Adrenal gland (tissue), 12 donors: ENCODE data around the gene MYH11. TPM values are rescaled to one million over a fixed set of nuclear protein-coding genes. Genes with fewer than 3 reads are reported as not detected.

Experiments used
- DNase-seq, 7 donors: peaks; one replicate each; pipeline ENCODE4 v3.0.0-alpha.2; 2019 to 2020
- H3K27ac ChIP-seq, 5 donors: fragments of 200-600 bp; sonication (generic) in 4 of 5; 1 replicate in 3 of 5; 2 replicates in 2 of 5; pipeline versions ENCODE4 v1.5.1 to v1.8.0; 2016 to 2020; ENCODE audit warnings: mild to moderate bottlenecking in 1 of 5
- H3K27me3 ChIP-seq: fragments of 200-600 bp; 2 replicates; pipeline ENCODE4 v1.8.0; 2021
- H3K36me3 ChIP-seq, 2 donors: fragments of 200-600 bp; replicated peaks in 1 of 2; 1 replicate in 1 of 2; 2 replicates in 1 of 2; pipeline versions ENCODE4 v1.5.1 to v1.8.0; 2018 to 2022
- H3K4me1 ChIP-seq, 2 donors: fragments of 200-600 bp; replicated peaks in 1 of 2; 1 replicate in 1 of 2; 2 replicates in 1 of 2; pipeline versions ENCODE4 v1.5.1 to v1.8.0; 2018 to 2021
- H3K4me3 ChIP-seq, 4 donors: fragments of 200-600 bp; sonication (generic) in 3 of 4; one replicate each; pipeline ENCODE4 v1.5.1; 2016 to 2018
- H3K9me3 ChIP-seq, 3 donors: fragments of 200-600 bp; sonication (generic) in 1 of 3; replicated peaks in 1 of 3; 1 replicate in 2 of 3; 2 replicates in 1 of 3; pipeline versions ENCODE4 v1.5.1 to v1.8.0; 2016 to 2021
- POLR2A ChIP-seq, 2 donors: fragments of 450-650 bp; IDR thresholded peaks; one replicate each; pipeline ENCODE4 v1.6.1; 2017; ENCODE audit warnings: antibody characterized with exemption in 2 of 2, mild to moderate bottlenecking in 2 of 2, moderate library complexity in 1 of 2
- WGBS, 4 donors: extraction: QIAGEN DNeasy Blood & Tissue Kit in 2 of 4; methylation state at CpG; one replicate each; pipeline versions ENCODE4 v1.1.5 to v1.1.7; 2013 to 2017; 5-methylcytosine and 5-hydroxymethylcytosine counted together
- intact Hi-C, 2 donors: fragments of 100-400 bp; cut with DNase I; formaldehyde crosslinking; loops; one replicate each; pipeline versions ENCODE4 v1.14.1 to v1.15.0; 2022 to 2023
- polyA plus RNA-seq, 3 donors: library from polyadenylated mRNA; stranded (reverse); fragments of 200-250 nt in 2 of 3; fragments of 350-450 nt in 1 of 3; fragmentation: Illumina TruSeq in 1 of 3; extraction: RNeasy Lipid Tissue Mini Kit (QIAGEN cat#74804) in 1 of 3; gene quantifications; one replicate each; pipeline ENCODE4 v1.2.3, GENCODE V29; 2013 to 2014
- total RNA-seq, 9 donors: library from RNA; depleted of rRNA in 4 of 9; stranded (reverse); fragments of >200 nt in 4 of 9; fragments of 120-200 nt in 1 of 9; fragmentation: NEBNext Ultra II Directional in 1 of 9; extraction: Animal tissue kit (Norgen Biotek cat#: 25700) in 1 of 9; gene quantifications; one replicate each; pipeline versions ENCODE4 v1.1.0 to v1.2.4, GENCODE V29; 2013 to 2023
- TF ChIP-seq, protein P1 (sequence below), 6 experiments: fragments of 450-650 bp in 4 of 6; fragments of 200-600 bp in 2 of 6; sonication (generic) in 1 of 6; IDR thresholded peaks; 1 replicate in 5 of 6; 2 replicates in 1 of 6; pipeline versions ENCODE4 v1.5.1 to v1.8.0; 2016 to 2021; ENCODE audit warnings: antibody characterized with exemption in 6 of 6, mild to moderate bottlenecking in 2 of 6, moderate library complexity in 1 of 6
- donor health status: healthy with polysubstance abuse.
- donor health status: Bipolar disorder and iron deficiency.
- donor health status: DM: yes; HTN: yes; CAD: no.
- donor health status: DM: no; HTN: no; CAD: no.
- donor health status: DM: no; HTN: no; CAD: no.
- donor health status: DM: yes; HTN: yes; CAD: no.

MYH11 gene
- total and polyA plus RNA-seq, 12 donors: 2.4 to 45.1 (median 16.5) TPM

DNA sequence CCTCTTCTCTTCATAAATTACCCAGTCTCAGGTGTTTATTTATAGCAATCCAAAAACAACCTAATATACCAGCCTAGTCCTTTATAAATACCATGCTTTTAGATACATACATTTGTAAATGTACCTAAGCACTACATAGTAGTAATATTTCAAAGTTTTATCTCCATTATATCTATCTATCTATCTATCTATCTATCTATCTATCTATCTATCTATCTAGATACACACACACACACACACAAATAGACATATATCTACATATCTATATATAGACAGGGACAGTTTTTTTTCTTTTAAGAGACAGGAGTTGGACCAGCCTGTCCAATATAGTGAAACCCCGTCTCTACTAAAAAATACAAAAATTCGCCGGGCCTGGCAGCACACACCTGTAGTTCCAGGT, 25.7 kb upstream of the MYH11 start:
- intact Hi-C loops: loop anchor here in 1 of 2 donors (10.0 kb wide), 1 partner anchor 242 kb away; no protein-coding TSS in a partner anchor
- no peak for TF ChIP-seq POLR2A (IDR thresholded peaks at IDR 0.05)
- TF ChIP-seq, protein P1, sequence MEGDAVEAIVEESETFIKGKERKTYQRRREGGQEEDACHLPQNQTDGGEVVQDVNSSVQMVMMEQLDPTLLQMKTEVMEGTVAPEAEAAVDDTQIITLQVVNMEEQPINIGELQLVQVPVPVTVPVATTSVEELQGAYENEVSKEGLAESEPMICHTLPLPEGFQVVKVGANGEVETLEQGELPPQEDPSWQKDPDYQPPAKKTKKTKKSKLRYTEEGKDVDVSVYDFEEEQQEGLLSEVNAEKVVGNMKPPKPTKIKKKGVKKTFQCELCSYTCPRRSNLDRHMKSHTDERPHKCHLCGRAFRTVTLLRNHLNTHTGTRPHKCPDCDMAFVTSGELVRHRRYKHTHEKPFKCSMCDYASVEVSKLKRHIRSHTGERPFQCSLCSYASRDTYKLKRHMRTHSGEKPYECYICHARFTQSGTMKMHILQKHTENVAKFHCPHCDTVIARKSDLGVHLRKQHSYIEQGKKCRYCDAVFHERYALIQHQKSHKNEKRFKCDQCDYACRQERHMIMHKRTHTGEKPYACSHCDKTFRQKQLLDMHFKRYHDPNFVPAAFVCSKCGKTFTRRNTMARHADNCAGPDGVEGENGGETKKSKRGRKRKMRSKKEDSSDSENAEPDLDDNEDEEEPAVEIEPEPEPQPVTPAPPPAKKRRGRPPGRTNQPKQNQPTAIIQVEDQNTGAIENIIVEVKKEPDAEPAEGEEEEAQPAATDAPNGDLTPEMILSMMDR (IDR thresholded peaks at IDR 0.05): no peak
- Histone ChIP-seq H3K36me3 (peaks cover 0 to 28% of the 10 kb centered on the region in 2 donors), H3K4me3 (no peak overlapping the region), H3K27ac (no peak overlapping the region), H3K4me1 (peaks cover 15 to 24% of the 10 kb centered on the region in 2 donors), H3K9me3 (no peaks in the 10 kb centered on the region), H3K27me3 (no peaks in the 10 kb centered on the region)
- no peak for DNase-seq
- WGBS, 4 donors: 72 to 98% (median 95%) methylated on average over 3 of the region's 3 CpGs

DNA sequence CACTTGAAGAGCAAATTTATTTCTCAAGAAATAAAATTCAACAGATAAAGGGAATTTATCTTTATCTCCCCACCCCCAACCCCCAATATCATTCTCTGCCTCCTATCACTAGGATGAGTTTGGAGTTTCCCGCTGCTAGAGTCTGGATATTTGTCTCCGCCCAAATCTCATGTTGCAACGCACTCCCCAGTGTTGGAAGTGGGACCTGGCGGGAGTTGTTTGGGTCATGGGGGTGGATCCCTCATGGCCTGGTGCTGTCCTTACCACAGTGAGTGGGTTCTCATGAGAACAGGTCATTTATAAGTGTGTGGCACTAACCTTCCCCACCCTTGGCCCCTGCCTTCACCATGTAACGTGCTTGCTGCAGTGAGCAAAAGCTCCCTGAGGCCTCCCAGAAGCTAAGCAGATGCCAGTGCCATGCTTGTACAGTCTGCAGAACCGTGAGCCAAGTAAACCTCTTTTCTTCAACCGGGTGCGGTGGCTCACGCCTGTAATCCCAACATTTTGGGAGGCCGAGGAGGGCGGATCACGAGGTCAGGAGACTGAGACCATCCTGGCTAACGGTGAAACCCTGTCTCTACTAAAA, 25.1 kb upstream of the MYH11 start:
- no peak overlapping the region for H3K27ac ChIP-seq
- peaks cover 0 to 28% of the 10 kb centered on the region in 2 donors for H3K36me3 ChIP-seq
- TF ChIP-seq POLR2A (IDR thresholded peaks at IDR 0.05): no peak
- TF ChIP-seq, protein P1 (IDR thresholded peaks at IDR 0.05): no peak
- peaks cover 8 to 17% of the 10 kb centered on the region in 2 donors for H3K4me1 ChIP-seq
- no peak overlapping the region for H3K4me3 ChIP-seq
- WGBS, 4 donors: 92 to 97% (median 94%) methylated on average over 5 to 13 of the region's 13 CpGs
- H3K27me3 ChIP-seq: no peaks in the 10 kb centered on the region
- no peaks in the 10 kb centered on the region for H3K9me3 ChIP-seq
- intact Hi-C loops: loop anchor here in 1 of 2 donors (10.0 kb wide), 1 partner anchor 243 kb away; no protein-coding TSS in a partner anchor
- DNase-seq: peak in 1 of 7 donors; percentile 46

DNA sequence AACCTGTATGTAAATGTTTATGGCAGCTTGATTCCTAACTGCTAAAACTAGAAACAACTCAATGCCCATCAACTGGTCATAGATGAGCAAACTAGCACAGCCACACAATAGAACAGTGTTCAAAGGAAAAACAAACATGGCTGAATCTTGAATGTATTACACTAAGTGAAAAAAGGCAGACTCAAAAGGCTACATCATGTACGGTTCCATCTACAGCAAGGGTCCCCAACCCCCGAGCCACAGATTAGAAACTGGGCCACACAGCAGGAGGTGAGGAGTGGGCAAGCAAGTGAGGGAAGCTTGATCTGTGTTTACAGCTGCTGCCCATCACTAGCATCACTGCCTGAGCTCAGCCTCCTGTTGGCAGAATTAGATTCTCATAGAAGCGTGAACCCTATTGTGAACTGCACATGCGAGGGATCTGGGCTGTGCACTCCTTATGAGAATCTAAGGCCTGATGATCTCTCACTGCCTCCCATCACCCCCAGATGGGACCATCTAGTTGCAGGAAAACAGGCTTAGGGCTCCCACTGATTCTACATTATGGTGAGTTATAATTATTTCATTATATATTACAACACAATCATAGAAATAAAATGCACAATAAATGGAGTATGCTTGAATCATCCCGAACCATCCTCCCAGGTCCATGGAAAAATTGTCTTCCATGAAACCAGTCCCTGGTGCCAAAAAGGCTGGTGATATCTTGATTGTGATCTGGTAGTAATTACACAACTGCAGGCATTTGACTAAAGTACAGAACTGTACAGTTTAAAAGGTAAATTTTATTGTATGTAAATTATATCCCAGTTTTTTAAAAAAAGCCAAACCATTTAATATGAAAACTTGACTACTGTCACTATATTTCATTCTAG, 23.8 kb upstream of the MYH11 start:
- DNase-seq: peak in 1 of 7 donors; percentile 39
- 82 to 97% (median 95%) methylated on average over 5 of the region's 5 CpGs for WGBS, 4 donors
- intact Hi-C loops: loop anchor here in 1 of 2 donors (10.0 kb wide), 1 partner anchor 244 kb away; no protein-coding TSS in a partner anchor
- Histone ChIP-seq H3K4me1 (peaks cover 6% of the 10 kb centered on the region in 2 donors), H3K4me3 (no peak overlapping the region), H3K27me3 (no peaks in the 10 kb centered on the region), H3K36me3 (peaks cover 0 to 28% of the 10 kb centered on the region in 2 donors), H3K9me3 (no peaks in the 10 kb centered on the region), H3K27ac (peak overlapping the region in 1 of 5 donors; percentile 57)
- TF ChIP-seq POLR2A (IDR thresholded peaks at IDR 0.05): no peak
- TF ChIP-seq, protein P1 (IDR thresholded peaks at IDR 0.05): no peak

DNA sequence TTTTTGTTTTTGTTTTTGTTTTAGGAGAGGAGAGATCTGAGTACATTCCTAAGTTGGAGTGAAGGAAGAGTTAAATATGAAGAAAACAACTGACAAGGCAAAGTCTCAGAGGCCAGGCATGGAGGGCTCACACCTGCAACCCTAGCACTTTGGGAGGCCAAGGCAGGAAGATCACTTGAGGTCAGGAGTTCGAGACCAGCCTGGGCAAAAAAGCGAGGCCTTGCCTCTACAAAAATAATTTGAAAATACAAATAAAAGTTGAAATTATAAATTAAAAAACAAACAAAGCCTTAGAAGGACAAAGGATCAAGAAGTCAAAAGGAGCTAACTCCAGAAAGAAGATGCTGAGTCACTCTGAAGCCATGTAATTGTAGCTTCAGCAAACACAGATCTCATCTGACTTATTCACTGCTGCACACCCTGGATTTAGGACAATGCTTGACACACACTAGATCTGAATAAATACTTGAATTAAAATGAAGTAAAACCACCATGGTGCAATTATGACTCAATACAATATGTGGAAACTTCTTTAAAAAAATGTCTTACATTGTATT, 22.5 kb upstream of the MYH11 start:
- Histone ChIP-seq H3K27ac (peak overlapping the region in 3 of 5 donors; percentile 42 to 57 (median 52)), H3K4me1 (peaks cover 10 to 16% of the 10 kb centered on the region in 2 donors), H3K9me3 (no peaks in the 10 kb centered on the region), H3K36me3 (peaks cover 0 to 28% of the 10 kb centered on the region in 2 donors), H3K27me3 (no peaks in the 10 kb centered on the region), H3K4me3 (no peak overlapping the region)
- DNase-seq: peak in 1 of 7 donors; percentile 24
- intact Hi-C loops: loop anchor here in 1 of 2 donors (5.0 kb wide), 1 partner anchor 248 kb away; no protein-coding TSS in a partner anchor
- 71 to 87% (median 75%) methylated on average over 2 of the region's 2 CpGs for WGBS, 4 donors
- TF ChIP-seq, protein P1 (IDR thresholded peaks at IDR 0.05): no peak
- no peak for TF ChIP-seq POLR2A (IDR thresholded peaks at IDR 0.05)
